B cell (primary cell): ENCODE measurements around the gene ADCY1. TPM values are rescaled to one million over a fixed set of nuclear protein-coding genes. Genes with fewer than 3 reads are reported as not detected.

Source experiments
- ATAC-seq: fragments of 200-7000 bp; cut with Tn5 transposase; one replicate; pipeline ENCODE4 v1.10.0; 2021; ENCODE audit warnings: low read depth, mild to moderate bottlenecking, moderate number of reproducible peaks, moderate library complexity
- CTCF ChIA-PET: fragments of 350-600 bp; sonication (Branson Sonifier 250); formaldehyde crosslinking; loops from one replicate; lab custom pipeline; 2021; ENCODE audit warnings: antibody characterized with exemption, inconsistent platforms; lab: Charles Lee
- POLR2A ChIA-PET: fragments of 350-600 bp; sonication (Branson Sonifier 250); formaldehyde crosslinking; loops from one replicate; lab custom pipeline; 2021; ENCODE audit warnings: antibody characterized with exemption; lab: Charles Lee
- DNase-seq: peaks from one replicate; pipeline ENCODE4 v3.0.0; 2013
- H2AFZ ChIP-seq: 2 replicates; pipeline ENCODE4 v1.6.1; 2012; ENCODE audit warnings: mild to moderate bottlenecking, low read depth, low read length; ENCODE audit not compliant: insufficient read depth, poor library complexity, severe bottlenecking
- H3K27ac ChIP-seq, 2 donors: 1 replicate in 1 of 2; 2 replicates in 1 of 2; pipeline ENCODE4 v1.5.1; 2012 to 2013; ENCODE audit warnings: low read length in 2 of 2, mild to moderate bottlenecking in 2 of 2, moderate library complexity in 1 of 2
- H3K27me3 ChIP-seq, 4 experiments: fragments of 200-600 bp in 1 of 4; sonication (generic) in 1 of 4; replicated peaks in 1 of 4; 1 replicate in 2 of 4; 2 replicates in 2 of 4; pipeline versions ENCODE4 v1.6.1 to v1.7.0; 2013 to 2016; ENCODE audit warnings: low read length in 3 of 4, mild to moderate bottlenecking in 2 of 4, mixed read lengths in 1 of 4, moderate library complexity in 1 of 4; ENCODE audit not compliant: insufficient read depth in 4 of 4, control insufficient read depth in 3 of 4; ENCODE audit errors: control extremely low read depth in 1 of 4
- H3K36me3 ChIP-seq, 2 experiments: replicated peaks in 1 of 2; 1 replicate in 1 of 2; 2 replicates in 1 of 2; pipeline versions ENCODE4 v1.6.1 to v1.7.1; 2013; ENCODE audit warnings: low read length in 1 of 2; ENCODE audit not compliant: insufficient read depth in 2 of 2, control insufficient read depth in 1 of 2; ENCODE audit errors: control extremely low read depth in 1 of 2, extremely low read depth in 1 of 2
- H3K4me1 ChIP-seq, 2 donors: fragments of 200-600 bp in 1 of 2; sonication (generic) in 1 of 2; 1 replicate in 1 of 2; 2 replicates in 1 of 2; pipeline versions ENCODE4 v1.5.1 to v1.6.1; 2013 to 2017; ENCODE audit warnings: low read length in 2 of 2; ENCODE audit not compliant: control insufficient read depth in 2 of 2, insufficient read depth in 2 of 2
- H3K4me2 ChIP-seq: replicated peaks from 2 replicates; pipeline ENCODE3; 2012; ENCODE audit warnings: mild to moderate bottlenecking, low read depth, low read length; ENCODE audit not compliant: poor library complexity, severe bottlenecking
- H3K4me3 ChIP-seq, 5 experiments: fragments of 200-600 bp in 1 of 5; sonication (generic) in 1 of 5; 1 replicate in 3 of 5; 2 replicates in 2 of 5; pipeline versions ENCODE4 v1.5.1 to v1.7.0; 2011 to 2016; ENCODE audit warnings: low read length in 4 of 5, mild to moderate bottlenecking in 4 of 5, low read depth in 2 of 5, control low read depth in 1 of 5, moderate library complexity in 1 of 5; ENCODE audit not compliant: insufficient read depth in 1 of 5; ENCODE audit errors: control extremely low read depth in 1 of 5, extremely low read depth in 1 of 5
- H3K79me2 ChIP-seq: fragments of 200-600 bp; sonication (generic); one replicate; pipeline ENCODE4 v1.6.0; 2016; ENCODE audit warnings: low read length; ENCODE audit not compliant: control insufficient read depth, insufficient read depth
- H3K9ac ChIP-seq: fragments of 200-600 bp; sonication (generic); 2 replicates; pipeline ENCODE4 v1.6.1; 2017; ENCODE audit warnings: mild to moderate bottlenecking, low read length, moderate library complexity
- H3K9me3 ChIP-seq, 3 donors: one replicate each; pipeline versions ENCODE4 v1.6.1 to v1.7.1; 2013; ENCODE audit warnings: low read length in 2 of 3; ENCODE audit not compliant: control insufficient read depth in 2 of 3, insufficient read depth in 1 of 3; ENCODE audit errors: control extremely low read depth in 1 of 3
- H4K20me1 ChIP-seq: 2 replicates; pipeline ENCODE4 v1.6.0; 2012; ENCODE audit warnings: mild to moderate bottlenecking, low read length; ENCODE audit not compliant: insufficient read depth, control insufficient read depth, poor library complexity, severe bottlenecking
- H3K27ac Mint-ChIP-seq: one replicate; pipeline ENCODE4 v1.8.0; 2021; ENCODE audit warnings: mixed read lengths
- H3K27me3 Mint-ChIP-seq: one replicate; pipeline ENCODE4 v1.8.0; 2021; ENCODE audit warnings: mixed read lengths
- H3K4me1 Mint-ChIP-seq: one replicate; pipeline ENCODE4 v1.8.0; 2021; ENCODE audit warnings: mixed read lengths
- H3K4me3 Mint-ChIP-seq: one replicate; pipeline ENCODE4 v1.8.0; 2021; ENCODE audit warnings: mixed read lengths
- H3K9me3 Mint-ChIP-seq: one replicate; pipeline ENCODE4 v1.8.0; 2022; ENCODE audit warnings: mixed read lengths; ENCODE audit not compliant: insufficient read depth
- CTCF ChIP-seq: fragments of 200-600 bp; IDR thresholded peaks from one replicate; pipeline ENCODE4 v1.8.0; 2022; ENCODE audit warnings: antibody characterized with exemption, mild to moderate bottlenecking
- EZH2 ChIP-seq: IDR thresholded peaks from 2 replicates; pipeline ENCODE4 v1.6.1; 2012; ENCODE audit warnings: borderline replicate concordance, low read depth, mild to moderate bottlenecking, moderate library complexity, low read length; ENCODE audit not compliant: insufficient read depth, poor library complexity, severe bottlenecking
- WGBS: methylation state at CpG from one replicate; pipeline ENCODE4 v1.1.5; 2013; ENCODE audit warnings: missing lambda C conversion rate; ENCODE audit not compliant: insufficient coverage; 5-methylcytosine and 5-hydroxymethylcytosine counted together
- intact Hi-C: fragments of 100-400 bp; cut with micrococcal nuclease; formaldehyde crosslinking; loops from one replicate; pipeline ENCODE4 v1.10.0; 2022
- polyA plus RNA-seq: library from polyadenylated mRNA; depleted of rRNA; stranded (reverse); fragments of >200 nt; gene quantifications from 2 replicates; pipeline ENCODE4 v1.2.3, GENCODE V29; 2012
- total RNA-seq, 2 donors: library from RNA; stranded (reverse); fragments of 120-200 nt in 1 of 2; gene quantifications; 1 replicate in 1 of 2; 2 replicates in 1 of 2; pipeline versions ENCODE4 v1.2.3 to v1.2.4, GENCODE V29; 2013 to 2022

ADCY1 gene
- total and polyA plus RNA-seq, 2 donors (not counting 1 experiment from before 2014, with no cell fraction given): 0.05 to 0.12 TPM

- no peak for DNase-seq
- no peaks in the 10 kb centered on the region for H4K20me1 ChIP-seq
- WGBS: 85% methylated on average over 6 of the region's 7 CpGs
- H3K4me1 ChIP-seq: no peaks in the 10 kb centered on the region
- no peak overlapping the region for H2AFZ ChIP-seq
- no peak overlapping the region for H3K4me3 Mint-ChIP-seq
- ATAC-seq: no peak
- no peak overlapping the region for H3K4me2 ChIP-seq
- H3K27ac Mint-ChIP-seq: no peak overlapping the region
- TF ChIP-seq CTCF: no peak
- no peak for TF ChIP-seq EZH2
- no peak overlapping the region for H3K27ac ChIP-seq
- ChIA-PET CTCF (no interaction called here), POLR2A (no interaction called here)
- intact Hi-C loops: no loop called here
- no peaks in the 10 kb centered on the region for H3K36me3 ChIP-seq
- H3K9me3 ChIP-seq: no peaks in the 10 kb centered on the region
- no peaks in the 10 kb centered on the region for H3K4me1 Mint-ChIP-seq
- peaks cover 13% of the 10 kb centered on the region for H3K27me3 Mint-ChIP-seq
- no peak overlapping the region for H3K4me3 ChIP-seq
- no peaks in the 10 kb centered on the region for H3K27me3 ChIP-seq
- H3K9me3 Mint-ChIP-seq: peaks cover 2% of the 10 kb centered on the region
- no peak overlapping the region for H3K9ac ChIP-seq
- no peaks in the 10 kb centered on the region for H3K79me2 ChIP-seq
These were observed 96.1 kb downstream of the ADCY1 start for GRCh38 chr7:45670227-45670626.

- Histone ChIP-seq H2AFZ (no peak overlapping the region), H3K36me3 (no peaks in the 10 kb centered on the region), H3K27ac (no peak overlapping the region), H3K9me3 (no peaks in the 10 kb centered on the region), H3K9ac (no peak overlapping the region), H4K20me1 (no peaks in the 10 kb centered on the region), H3K4me1 (no peaks in the 10 kb centered on the region), H3K79me2 (no peaks in the 10 kb centered on the region), H3K4me2 (no peak overlapping the region), H3K27me3 (no peaks in the 10 kb centered on the region), H3K4me3 (no peak overlapping the region)
- Mint-ChIP-seq H3K4me1 (no peaks in the 10 kb centered on the region), H3K27ac (no peak overlapping the region), H3K9me3 (peaks cover 4% of the 10 kb centered on the region), H3K4me3 (no peak overlapping the region), H3K27me3 (peaks cover 15% of the 10 kb centered on the region)
- WGBS: 92% methylated on average over 4 of the region's 6 CpGs
- POLR2A ChIA-PET: no interaction called here
- intact Hi-C loops: no loop called here
- CTCF ChIA-PET: no interaction called here
- DNase-seq (no peak), ATAC-seq (no peak)
- no peak for TF ChIP-seq CTCF
- no peak for TF ChIP-seq EZH2
These were observed 96.5 kb downstream of the ADCY1 start for GRCh38 chr7:45670717-45671116.
